SH-SY5Y (cell line): ENCODE results near the gene SELENON.

Experiments used
- GATA2 ChIP-seq: IDR thresholded peaks from 2 replicates; pipeline ENCODE4 v1.6.1; 2011; ENCODE audit warnings: mild to moderate bottlenecking, low read depth, low read length
- GATA3 ChIP-seq: IDR thresholded peaks from 2 replicates; pipeline ENCODE4 v1.6.1; 2011; ENCODE audit warnings: low read depth, mild to moderate bottlenecking, low read length, moderate library complexity

DNA sequence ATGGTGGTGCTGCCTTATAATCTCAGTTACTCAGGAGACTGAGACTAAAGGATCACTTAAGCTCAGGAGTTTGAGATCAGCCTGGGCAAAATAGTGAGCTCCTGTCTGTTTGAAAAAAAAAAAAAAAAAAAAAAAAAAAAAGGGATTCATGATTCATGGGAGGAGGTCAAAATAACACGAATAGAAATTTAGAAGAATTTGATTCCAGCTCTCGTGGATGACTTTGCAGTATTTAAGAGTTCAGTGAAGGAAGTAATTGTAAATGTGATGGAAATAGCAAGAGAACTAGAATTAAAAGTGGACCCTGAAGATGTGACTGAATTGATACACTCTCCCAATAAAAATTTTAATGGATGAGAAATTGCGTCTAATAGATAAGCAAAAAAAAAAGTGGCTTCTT, 43.5 kb downstream of the SELENON start:
- no peak for TF ChIP-seq GATA2
- TF ChIP-seq GATA3, result no peak
